Measurements from ENCODE around the gene CD79A.

CD79A gene

GRCh38 chr19:41876847-41877832 lies at the start of gene CD79A:
CD79A (plus strand) TSS chr19:41877279; CDS start chr19:41877305, 26 bp downstream.
- DNase-seq (ENCODE audit: insufficient read length, low spot score), result no peak
- FAIRE-seq, result no peak

DNA sequence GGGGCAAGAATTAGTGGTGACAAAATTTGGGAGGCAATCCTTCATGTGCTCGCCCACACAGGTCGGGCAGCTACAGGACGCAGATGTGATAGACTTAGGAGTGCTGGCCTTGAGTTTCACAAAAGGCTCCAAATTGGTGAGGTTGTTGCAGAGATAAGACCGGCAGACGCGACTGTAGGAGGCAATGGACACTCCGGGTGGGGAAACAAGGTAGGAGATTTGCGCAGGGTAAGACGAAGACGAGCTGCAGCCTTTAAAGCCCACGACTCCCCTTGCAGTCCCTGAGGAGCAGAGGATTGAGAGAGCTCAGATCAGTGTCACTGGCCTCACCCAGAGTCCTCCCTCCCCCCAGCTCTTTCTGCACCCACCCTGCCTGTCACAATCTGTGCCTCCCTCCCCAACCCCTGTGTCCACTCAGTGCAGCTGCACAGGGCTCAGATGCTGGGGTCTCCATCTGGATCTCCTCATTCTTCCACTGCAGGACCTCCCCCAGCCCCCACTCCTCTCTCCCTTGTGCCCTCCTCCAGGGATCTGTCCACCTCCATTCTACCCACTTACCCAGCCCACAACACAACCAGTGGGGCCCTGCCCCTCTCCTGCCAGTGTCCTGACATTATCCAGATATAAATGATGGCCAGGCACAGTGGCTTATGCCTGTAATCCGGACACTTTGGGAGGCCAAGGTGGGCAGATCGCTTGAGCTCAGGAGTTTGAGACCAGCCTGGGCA lies 38.9 kb upstream of the CD79A start:
- FAIRE-seq, result no peak

More at GRCh38 chr19:41876847-41877832, at the start of gene CD79A:
- no peak for TF ChIP-seq CTCF (IDR thresholded peaks at IDR 0.05; ENCODE audit: insufficient read depth, missing control alignments)

GRCh38 chr19:41839211-41839610 lies 37.9 kb upstream of the CD79A start:
- no peak for FAIRE-seq
- TF ChIP-seq CTCF (IDR thresholded peaks at IDR 0.05; ENCODE audit: insufficient read depth, missing control alignments), result no peak

More for the DNA sequence above, 38.9 kb upstream of the CD79A start:
- no peak for DNase-seq (ENCODE audit: insufficient read length, low spot score)
- TF ChIP-seq CTCF (IDR thresholded peaks at IDR 0.05; ENCODE audit: insufficient read depth, missing control alignments), result no peak

GRCh38 chr19:41843371-41843770 lies 33.7 kb upstream of the CD79A start:
- TF ChIP-seq CTCF (IDR thresholded peaks at IDR 0.05; ENCODE audit: insufficient read depth, missing control alignments), result no peak
- FAIRE-seq (no peak), DNase-seq (ENCODE audit: insufficient read length, low spot score) (no peak)

More at GRCh38 chr19:41839211-41839610, 37.9 kb upstream of the CD79A start:
- no peak for DNase-seq (ENCODE audit: insufficient read length, low spot score)

DNA sequence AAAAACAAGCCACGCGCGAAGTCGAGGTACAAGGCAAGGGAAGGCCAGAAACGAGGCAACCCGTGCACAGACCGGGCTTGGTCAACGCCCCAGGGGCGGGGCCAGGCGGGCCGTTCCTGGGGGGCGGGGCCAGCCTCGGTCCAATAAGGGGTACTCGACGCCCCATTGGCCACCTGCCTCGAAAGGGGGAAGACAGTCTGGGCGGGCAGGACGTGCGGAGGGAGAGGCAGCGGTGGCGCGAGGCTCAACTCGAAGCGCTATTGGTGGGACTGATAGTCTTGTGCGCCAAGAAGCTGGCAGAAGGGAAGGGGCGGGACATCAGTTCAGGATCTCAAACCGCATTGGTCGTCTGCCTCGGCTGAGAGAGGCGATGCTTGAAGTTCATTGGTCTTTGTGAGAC lies 32.5 kb upstream of the CD79A start, which contains the start of gene LYPD4:
TSS of gene LYPD4 (minus strand) at position 83 of the 400 bp plus-strand sequence. CDS start 5,398 bp downstream, outside the sequence.
- FAIRE-seq, result no peak
- no peak for DNase-seq (ENCODE audit: insufficient read length, low spot score)
- no peak for TF ChIP-seq CTCF (IDR thresholded peaks at IDR 0.05; ENCODE audit: insufficient read depth, missing control alignments)

DNA sequence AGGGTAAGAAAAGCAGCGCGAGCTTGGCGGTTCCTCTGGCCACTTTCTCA lies 32.3 kb upstream of the CD79A start, which contains the start of gene DMRTC2:
TSS of gene DMRTC2 (plus strand) at position 42 of the 50 bp plus-strand sequence. CDS start 2,387 bp downstream, outside the sequence.
- no peak for FAIRE-seq
- DNase-seq (ENCODE audit: insufficient read length, low spot score), result no peak
- TF ChIP-seq CTCF (IDR thresholded peaks at IDR 0.05; ENCODE audit: insufficient read depth, missing control alignments), result no peak
